Measurements from ENCODE around the gene BICRA.

- TF ChIP-seq CTCF (IDR thresholded peaks at IDR 0.05; ENCODE audit: insufficient read depth, low read length, poor library complexity, severe bottlenecking) (no peak), EZH2phosphoT487 (conservative IDR thresholded peaks at IDR 0.05; ENCODE audit: low read length) (no peak)
These were observed 5.0 kb downstream of the BICRA start for GRCh38 chr19:47614021-47614295.
